ENCODE results near the gene TMEM170A.
"Not testable (repeated sequence)": the region's sequence is repeated elsewhere in the genome, so short reads cannot be mapped to it uniquely, and the experiment has no call there.

Gene TMEM170A

DNA sequence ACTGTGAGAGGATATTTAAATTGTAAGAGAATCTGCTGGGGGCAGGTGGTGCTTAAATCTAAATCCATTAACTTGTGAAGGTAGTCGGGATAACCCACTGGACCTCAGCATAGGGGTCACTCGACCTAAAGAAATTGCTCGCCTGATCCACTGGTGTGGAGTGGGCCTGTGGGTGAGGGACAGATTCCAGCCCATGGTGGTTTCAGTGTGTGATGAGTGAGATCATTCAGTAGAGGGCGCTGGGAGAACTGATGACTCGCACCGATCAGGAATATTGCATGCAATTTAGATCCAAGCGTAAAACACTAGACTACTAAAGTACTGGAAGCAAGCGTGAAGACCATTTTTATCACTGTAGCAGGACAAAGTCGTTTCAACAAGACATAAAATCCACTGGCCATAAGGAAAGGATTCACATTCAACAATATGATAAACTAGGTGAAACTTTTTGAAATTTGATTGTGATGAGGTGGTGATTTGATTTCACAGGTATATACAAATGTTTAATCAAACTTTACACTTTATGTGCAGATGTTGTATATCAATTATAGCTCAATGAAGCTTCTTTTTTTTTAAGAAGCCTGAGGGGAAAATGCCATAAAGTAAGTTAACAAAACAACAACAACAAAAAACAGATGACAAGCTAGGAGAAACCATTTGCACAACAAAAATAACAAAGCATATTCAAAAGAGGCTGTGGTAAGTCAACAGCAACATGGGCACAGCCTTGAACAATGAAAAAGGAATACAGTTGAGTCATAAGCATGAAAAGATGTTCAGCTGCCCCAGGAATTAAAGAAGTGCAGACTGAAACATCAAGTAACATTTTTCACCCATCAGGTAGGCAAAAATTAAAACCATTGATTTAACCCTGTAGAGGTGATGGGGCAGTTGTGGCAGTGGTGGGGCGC lies 7.5 kb upstream of the TMEM170A start:
- Histone ChIP-seq H3K4me3 (ENCODE audit: insufficient read depth, low read depth, low read length, poor library complexity, severe bottlenecking) (no peak overlapping the region), H3K27ac (ENCODE audit: insufficient read depth, low read length, poor library complexity, severe bottlenecking) (no peak overlapping the region), H3K4me1 (ENCODE audit: control insufficient read depth, insufficient read depth, low read length, poor library complexity, severe bottlenecking) (no peaks in the 10 kb centered on the region), H3K36me3 (ENCODE audit: control insufficient read depth, insufficient read depth, low read length) (no peaks in the 10 kb centered on the region), H3K9me3 (ENCODE audit: control insufficient read depth, low read length) (no peaks in the 10 kb centered on the region), H3K27me3 (replicated peaks; ENCODE audit: control insufficient read depth, insufficient read depth, low read length, poor library complexity, severe bottlenecking) (no peaks in the 10 kb centered on the region)
- DNase-seq: peak in 2 of 3 donors; percentile 4 to 6

DNA sequence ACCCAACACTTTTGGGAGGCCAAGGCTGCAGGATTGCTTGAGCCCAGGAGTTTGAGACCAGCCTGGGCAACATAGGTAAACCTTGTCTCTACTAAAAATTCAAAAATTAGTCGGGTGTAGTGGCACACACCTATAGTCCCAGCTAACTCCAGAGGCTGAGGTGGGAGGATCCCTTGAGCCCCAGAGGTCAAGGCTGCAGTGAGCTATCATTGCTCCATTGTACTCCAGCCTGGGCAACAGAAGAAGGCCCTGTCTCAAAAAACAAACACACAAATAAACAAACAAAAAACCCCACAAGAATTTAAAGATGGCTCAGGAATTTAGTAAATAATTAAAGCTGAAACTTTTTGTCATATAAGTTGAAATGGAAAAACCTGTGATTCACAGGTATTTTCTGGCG lies 2.3 kb upstream of the TMEM170A start:
- Histone ChIP-seq H3K36me3 (ENCODE audit: control insufficient read depth, insufficient read depth, low read length) (no peaks in the 10 kb centered on the region), H3K4me1 (ENCODE audit: control insufficient read depth, insufficient read depth, low read length, poor library complexity, severe bottlenecking) (no peaks in the 10 kb centered on the region), H3K4me3 (ENCODE audit: insufficient read depth, low read depth, low read length, poor library complexity, severe bottlenecking) (no peak overlapping the region), H3K27me3 (replicated peaks; ENCODE audit: control insufficient read depth, insufficient read depth, low read length, poor library complexity, severe bottlenecking) (no peaks in the 10 kb centered on the region), H3K9me3 (ENCODE audit: control insufficient read depth, low read length) (no peaks in the 10 kb centered on the region), H3K27ac (ENCODE audit: insufficient read depth, low read length, poor library complexity, severe bottlenecking) (no peak overlapping the region)
- DNase-seq: no peak

DNA sequence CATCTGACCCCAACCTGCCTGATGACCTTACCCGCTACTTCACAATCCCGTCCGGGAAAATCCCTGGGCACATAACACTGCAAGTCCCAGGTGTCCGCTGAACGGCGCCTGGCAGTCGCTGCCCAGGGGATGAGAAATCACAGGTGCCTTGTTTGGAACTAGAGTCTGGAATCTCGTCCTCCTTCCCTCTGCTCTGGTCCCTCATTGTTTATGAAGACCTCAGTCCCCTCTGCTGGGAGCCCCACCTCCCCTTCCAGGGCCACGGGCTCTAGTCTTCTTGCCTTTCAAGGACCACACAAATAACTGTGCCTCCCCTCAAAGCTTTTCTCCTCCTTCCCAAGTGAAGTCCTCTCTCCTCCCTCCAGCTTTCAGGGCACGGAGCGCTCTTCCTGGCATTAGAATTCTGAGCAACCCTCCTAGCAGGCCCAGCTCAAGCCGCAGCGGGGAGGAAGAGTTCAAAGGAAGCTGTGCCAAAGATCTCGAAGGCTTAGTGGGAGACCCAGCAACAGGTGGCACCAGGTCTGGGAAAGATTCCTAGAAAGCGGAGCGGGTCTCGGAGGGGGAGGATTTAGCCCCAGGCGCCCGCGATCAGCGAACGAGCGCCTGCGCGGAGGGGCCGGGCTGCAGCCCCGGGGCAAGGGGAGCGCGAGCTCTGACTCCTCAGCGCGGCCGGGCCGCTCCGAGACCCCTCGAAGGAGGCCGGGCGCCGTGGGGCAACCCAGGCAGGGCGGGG lies 934 bp downstream of the TMEM170A start:
- H3K36me3 ChIP-seq (ENCODE audit: control insufficient read depth, insufficient read depth, low read length); H3K9me3 ChIP-seq (ENCODE audit: control insufficient read depth, low read length); H3K4me1 ChIP-seq (ENCODE audit: control insufficient read depth, insufficient read depth, low read length, poor library complexity, severe bottlenecking); H3K27me3 ChIP-seq (replicated peaks; ENCODE audit: control insufficient read depth, insufficient read depth, low read length, poor library complexity, severe bottlenecking); DNase-seq: not testable (repeated sequence)
- Histone ChIP-seq H3K27ac (ENCODE audit: insufficient read depth, low read length, poor library complexity, severe bottlenecking) (peak overlapping the region; percentile 98), H3K4me3 (ENCODE audit: insufficient read depth, low read depth, low read length, poor library complexity, severe bottlenecking) (peak overlapping the region; percentile 85)

DNA sequence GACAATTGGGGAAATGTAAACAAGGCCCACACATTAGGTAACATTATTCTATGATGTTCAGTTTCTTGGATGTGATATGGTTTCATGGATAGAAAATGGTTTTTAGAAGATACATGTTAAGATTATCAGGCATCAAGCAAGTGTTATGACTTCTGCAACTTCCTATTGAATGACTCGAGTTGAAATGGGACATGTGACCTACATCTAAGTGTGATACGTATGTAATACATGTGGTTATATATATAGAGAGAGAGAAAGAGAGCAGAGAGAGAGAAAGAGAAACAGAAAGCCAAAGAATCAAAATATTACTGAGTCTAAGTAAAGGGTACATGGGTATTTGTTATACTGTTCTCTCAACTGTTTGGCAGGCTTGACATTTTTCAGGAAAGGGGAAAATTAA lies 1.7 kb downstream of the TMEM170A start:
- DNase-seq: no peak
- Histone ChIP-seq H3K27ac (ENCODE audit: insufficient read depth, low read length, poor library complexity, severe bottlenecking) (no peak overlapping the region), H3K27me3 (replicated peaks; ENCODE audit: control insufficient read depth, insufficient read depth, low read length, poor library complexity, severe bottlenecking) (no peaks in the 10 kb centered on the region), H3K36me3 (ENCODE audit: control insufficient read depth, insufficient read depth, low read length) (no peaks in the 10 kb centered on the region), H3K4me3 (ENCODE audit: insufficient read depth, low read depth, low read length, poor library complexity, severe bottlenecking) (peak overlapping the region; percentile 85), H3K9me3 (ENCODE audit: control insufficient read depth, low read length) (no peaks in the 10 kb centered on the region), H3K4me1 (ENCODE audit: control insufficient read depth, insufficient read depth, low read length, poor library complexity, severe bottlenecking) (peaks cover 9% of the 10 kb centered on the region)

DNA sequence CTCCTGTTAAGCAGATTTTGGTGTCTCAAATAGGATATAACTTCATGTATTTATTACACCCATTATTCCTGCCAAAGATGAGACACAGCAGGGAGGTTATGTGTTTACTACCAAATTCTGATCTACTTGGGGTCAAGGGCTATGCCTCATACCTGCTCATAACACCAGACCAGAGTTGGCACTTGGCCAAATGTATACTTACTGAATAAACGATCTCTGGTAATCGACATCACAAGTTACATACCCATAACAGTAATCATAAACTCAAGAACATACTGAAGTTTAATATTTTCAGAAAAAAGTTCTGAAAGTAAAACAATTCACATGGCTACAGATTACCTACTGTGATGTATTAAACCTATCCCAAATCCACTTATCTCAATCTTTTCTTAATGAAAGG lies 2.9 kb downstream of the TMEM170A start:
- no peaks in the 10 kb centered on the region for H3K36me3 ChIP-seq (ENCODE audit: control insufficient read depth, insufficient read depth, low read length)
- H3K9me3 ChIP-seq (ENCODE audit: control insufficient read depth, low read length): no peaks in the 10 kb centered on the region
- H3K4me3 ChIP-seq (ENCODE audit: insufficient read depth, low read depth, low read length, poor library complexity, severe bottlenecking): no peak overlapping the region
- peaks cover 9% of the 10 kb centered on the region for H3K4me1 ChIP-seq (ENCODE audit: control insufficient read depth, insufficient read depth, low read length, poor library complexity, severe bottlenecking)
- no peaks in the 10 kb centered on the region for H3K27me3 ChIP-seq (replicated peaks; ENCODE audit: control insufficient read depth, insufficient read depth, low read length, poor library complexity, severe bottlenecking)
- H3K27ac ChIP-seq (ENCODE audit: insufficient read depth, low read length, poor library complexity, severe bottlenecking): no peak overlapping the region
- no peak for DNase-seq

DNA sequence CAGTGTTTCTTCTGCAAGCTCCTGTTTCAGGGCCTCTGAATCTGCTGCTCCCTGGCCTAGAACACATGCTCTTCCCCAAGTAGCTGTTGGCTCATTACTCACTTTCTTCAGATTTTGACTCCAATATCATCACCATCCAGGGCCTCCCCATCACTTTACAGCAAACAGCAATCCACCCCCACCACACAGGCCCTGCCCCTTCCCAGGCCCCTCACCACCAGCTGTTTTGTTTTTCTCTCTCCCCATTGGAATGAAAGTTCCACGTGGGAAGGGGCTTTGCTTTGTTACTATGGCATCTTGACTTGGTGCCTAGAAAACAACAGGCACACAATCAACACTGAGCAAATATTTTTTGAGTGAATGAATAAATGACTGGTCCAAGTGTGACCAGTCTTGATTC lies 4.0 kb downstream of the TMEM170A start:
- no peaks in the 10 kb centered on the region for H3K27me3 ChIP-seq (replicated peaks; ENCODE audit: control insufficient read depth, insufficient read depth, low read length, poor library complexity, severe bottlenecking)
- no peaks in the 10 kb centered on the region for H3K36me3 ChIP-seq (ENCODE audit: control insufficient read depth, insufficient read depth, low read length)
- no peaks in the 10 kb centered on the region for H3K9me3 ChIP-seq (ENCODE audit: control insufficient read depth, low read length)
- H3K4me3 ChIP-seq (ENCODE audit: insufficient read depth, low read depth, low read length, poor library complexity, severe bottlenecking): no peak overlapping the region
- no peak for DNase-seq
- H3K4me1 ChIP-seq (ENCODE audit: control insufficient read depth, insufficient read depth, low read length, poor library complexity, severe bottlenecking): peaks cover 9% of the 10 kb centered on the region
- no peak overlapping the region for H3K27ac ChIP-seq (ENCODE audit: insufficient read depth, low read length, poor library complexity, severe bottlenecking)

DNA sequence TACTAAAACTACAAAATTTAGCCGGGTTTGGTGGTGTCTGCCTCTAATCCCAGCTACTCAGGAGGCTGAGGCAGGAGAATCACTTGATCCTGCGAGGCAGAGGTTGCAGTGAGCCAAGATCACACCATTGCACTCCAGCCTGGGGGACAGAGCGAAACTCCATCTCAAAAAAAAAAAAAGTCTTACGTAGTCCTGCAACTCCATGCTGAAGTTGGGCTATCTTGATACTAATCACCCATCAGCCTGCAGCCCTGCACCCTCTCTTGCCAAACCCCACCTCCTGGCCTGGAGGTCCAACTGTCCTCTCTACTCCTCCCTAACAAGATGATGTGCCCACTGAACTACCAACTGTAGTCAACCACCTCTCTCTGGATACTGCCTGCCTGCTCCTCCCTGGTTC lies 4.8 kb downstream of the TMEM170A start:
- Histone ChIP-seq H3K27ac (ENCODE audit: insufficient read depth, low read length, poor library complexity, severe bottlenecking) (no peak overlapping the region), H3K4me1 (ENCODE audit: control insufficient read depth, insufficient read depth, low read length, poor library complexity, severe bottlenecking) (peaks cover 9% of the 10 kb centered on the region)

DNA sequence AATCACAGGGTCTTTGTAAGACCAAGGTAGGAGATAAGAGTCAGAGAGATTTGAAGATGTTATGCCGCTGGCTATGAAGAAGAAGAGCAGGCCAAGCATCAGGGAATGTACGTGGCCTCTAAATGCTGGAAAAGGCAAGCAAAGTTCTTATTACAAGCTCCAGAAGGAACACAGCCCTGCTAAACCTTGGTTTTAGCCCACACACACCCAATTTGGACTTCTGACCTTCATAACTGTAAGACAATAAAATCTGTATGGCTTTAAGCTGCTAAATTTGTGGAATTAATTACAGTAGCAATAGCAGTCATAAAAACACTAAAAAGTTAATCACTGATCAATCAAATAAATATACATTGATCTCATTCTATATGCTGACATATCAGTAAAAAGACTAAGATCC lies 6.0 kb downstream of the TMEM170A start:
- Histone ChIP-seq H3K27me3 (replicated peaks; ENCODE audit: control insufficient read depth, insufficient read depth, low read length, poor library complexity, severe bottlenecking) (no peaks in the 10 kb centered on the region), H3K4me3 (ENCODE audit: insufficient read depth, low read depth, low read length, poor library complexity, severe bottlenecking) (no peak overlapping the region), H3K9me3 (ENCODE audit: control insufficient read depth, low read length) (no peaks in the 10 kb centered on the region), H3K4me1 (ENCODE audit: control insufficient read depth, insufficient read depth, low read length, poor library complexity, severe bottlenecking) (peaks cover 9% of the 10 kb centered on the region), H3K36me3 (ENCODE audit: control insufficient read depth, insufficient read depth, low read length) (no peaks in the 10 kb centered on the region), H3K27ac (ENCODE audit: insufficient read depth, low read length, poor library complexity, severe bottlenecking) (no peak overlapping the region)
- no peak for DNase-seq

More for the DNA sequence above, 4.8 kb downstream of the TMEM170A start:
- H3K4me3 ChIP-seq (ENCODE audit: insufficient read depth, low read depth, low read length, poor library complexity, severe bottlenecking): no peak overlapping the region
- DNase-seq: no peak
- H3K9me3 ChIP-seq (ENCODE audit: control insufficient read depth, low read length): no peaks in the 10 kb centered on the region
- no peaks in the 10 kb centered on the region for H3K27me3 ChIP-seq (replicated peaks; ENCODE audit: control insufficient read depth, insufficient read depth, low read length, poor library complexity, severe bottlenecking)
- no peaks in the 10 kb centered on the region for H3K36me3 ChIP-seq (ENCODE audit: control insufficient read depth, insufficient read depth, low read length)

DNA sequence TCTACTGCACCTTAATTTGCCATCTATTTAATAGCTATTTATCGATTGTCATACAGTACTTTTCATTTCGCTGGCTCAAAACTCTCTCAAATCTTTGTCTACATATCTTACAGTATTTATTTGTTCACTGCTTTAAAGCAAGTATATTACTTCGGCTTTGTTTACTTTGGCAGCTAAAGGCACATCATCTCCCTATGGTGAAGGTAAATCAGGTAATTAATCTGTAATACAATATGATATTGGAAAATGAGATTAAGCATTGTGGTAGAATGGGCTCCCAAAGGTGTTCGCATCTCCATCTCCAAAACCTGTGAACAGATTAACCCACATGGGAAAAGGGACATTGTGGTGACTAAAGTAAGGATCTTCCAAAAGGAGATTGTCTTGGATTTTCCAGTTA lies 6.5 kb downstream of the TMEM170A start:
- DNase-seq: no peak
- H3K4me3 ChIP-seq (ENCODE audit: insufficient read depth, low read depth, low read length, poor library complexity, severe bottlenecking): no peak overlapping the region
- H3K27me3 ChIP-seq (replicated peaks; ENCODE audit: control insufficient read depth, insufficient read depth, low read length, poor library complexity, severe bottlenecking): no peaks in the 10 kb centered on the region
- no peaks in the 10 kb centered on the region for H3K36me3 ChIP-seq (ENCODE audit: control insufficient read depth, insufficient read depth, low read length)
- no peaks in the 10 kb centered on the region for H3K9me3 ChIP-seq (ENCODE audit: control insufficient read depth, low read length)
- peaks cover 9% of the 10 kb centered on the region for H3K4me1 ChIP-seq (ENCODE audit: control insufficient read depth, insufficient read depth, low read length, poor library complexity, severe bottlenecking)
- H3K27ac ChIP-seq (ENCODE audit: insufficient read depth, low read length, poor library complexity, severe bottlenecking): no peak overlapping the region

DNA sequence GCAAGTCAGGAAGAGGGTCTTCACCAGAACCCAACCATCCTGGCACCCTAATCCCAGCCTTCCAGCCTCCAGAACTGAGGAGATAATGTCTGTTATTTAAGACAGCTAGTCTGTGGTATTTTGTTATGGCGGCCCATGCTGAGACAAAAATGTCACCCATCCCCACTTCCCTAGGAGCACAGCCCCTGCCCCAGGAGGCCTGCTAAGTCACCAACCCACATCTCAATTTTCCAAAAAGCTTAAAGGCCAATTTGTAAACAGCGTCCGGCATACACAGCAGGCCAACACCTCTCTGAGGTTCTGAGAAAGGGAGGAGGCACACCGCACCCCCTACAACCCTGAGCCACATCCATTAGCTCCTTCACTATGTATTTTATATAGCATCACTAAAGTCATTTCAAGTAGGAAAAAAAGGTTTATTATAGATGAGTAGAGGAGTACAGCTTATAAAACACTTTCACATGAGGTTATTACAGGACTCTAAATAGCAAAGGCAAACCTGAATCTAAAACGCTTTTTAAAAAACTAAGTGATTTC lies 6.9 kb downstream of the TMEM170A start:
- Histone ChIP-seq H3K27ac (ENCODE audit: insufficient read depth, low read length, poor library complexity, severe bottlenecking) (no peak overlapping the region), H3K9me3 (ENCODE audit: control insufficient read depth, low read length) (no peaks in the 10 kb centered on the region), H3K4me1 (ENCODE audit: control insufficient read depth, insufficient read depth, low read length, poor library complexity, severe bottlenecking) (peaks cover 9% of the 10 kb centered on the region), H3K4me3 (ENCODE audit: insufficient read depth, low read depth, low read length, poor library complexity, severe bottlenecking) (no peak overlapping the region), H3K27me3 (replicated peaks; ENCODE audit: control insufficient read depth, insufficient read depth, low read length, poor library complexity, severe bottlenecking) (no peaks in the 10 kb centered on the region), H3K36me3 (ENCODE audit: control insufficient read depth, insufficient read depth, low read length) (no peaks in the 10 kb centered on the region)
- no peak for DNase-seq

Data from effector memory CD4-positive, alpha-beta T cell (primary cell).